ENCODE data around the gene OR6T1. TPM values are rescaled to one million over a fixed set of nuclear protein-coding genes. Genes with fewer than 3 reads are reported as not detected.

Gene OR6T1
- not detected in 5 replicates for total RNA-seq (2022; extraction: Qiagen RNA extraction)

GRCh38 chr11:123943738-123944137 lies at the start of gene OR6T1:
OR6T1 (minus strand) TSS chr11:123943838; CDS start chr11:123943838, 0 bp downstream.

GRCh38 chr11:123977731-123978347 lies 34.2 kb upstream of the OR6T1 start, which contains the start of gene OR10S1:
OR10S1 (minus strand) TSS chr11:123977781; CDS start chr11:123977664, 117 bp downstream.

GRCh38 chr11:123939317-123939716 lies 4.3 kb downstream of the OR6T1 start, which contains the start of gene OR4D5:
OR4D5 (plus strand) TSS chr11:123939617; CDS start chr11:123939617, 0 bp downstream.

GRCh38 chr11:123901867-123902266 lies 41.8 kb downstream of the OR6T1 start, which contains the start of gene OR8D4:
OR8D4 (plus strand) TSS chr11:123902167; CDS start chr11:123906432, 4,265 bp downstream.

Other genes starting within 250 kb of the OR6T1 start
- 7.0 to 9.9 TPM (median 8.4 TPM) in 5 replicates for gene ZNF202, start 202.2 kb downstream of the OR6T1 start, total RNA-seq (2022; extraction: Qiagen RNA extraction)
- not detected in 5 replicates for gene OR6X1, start 189.3 kb downstream of the OR6T1 start, total RNA-seq (2022; extraction: Qiagen RNA extraction)
- gene OR6M1, start 137.5 kb downstream of the OR6T1 start, total RNA-seq (2022; extraction: Qiagen RNA extraction) = not detected in 5 replicates
- not detected in 5 replicates for gene TMEM225, start 58.2 kb downstream of the OR6T1 start, total RNA-seq (2022; extraction: Qiagen RNA extraction)
- not detected in 5 replicates for gene OR8D4, start 41.7 kb downstream of the OR6T1 start, total RNA-seq (2022; extraction: Qiagen RNA extraction)
- gene OR4D5, start 4.2 kb downstream of the OR6T1 start, total RNA-seq (2022; extraction: Qiagen RNA extraction) = not detected in 5 replicates
- gene OR10S1, start 33.9 kb upstream of the OR6T1 start, total RNA-seq (2022; extraction: Qiagen RNA extraction) = not detected in 5 replicates
- gene OR10G6, start 51.3 kb upstream of the OR6T1 start, total RNA-seq (2022; extraction: Qiagen RNA extraction) = not detected in 5 replicates
- not detected in 5 replicates for gene OR10G4, start 69.2 kb upstream of the OR6T1 start, total RNA-seq (2022; extraction: Qiagen RNA extraction)
- gene OR10G9, start 79.2 kb upstream of the OR6T1 start, total RNA-seq (2022; extraction: Qiagen RNA extraction) = not detected in 5 replicates
- gene OR10G8, start 83.0 kb upstream of the OR6T1 start, total RNA-seq (2022; extraction: Qiagen RNA extraction) = not detected in 5 replicates
- gene OR10G7, start 97.5 kb upstream of the OR6T1 start, total RNA-seq (2022; extraction: Qiagen RNA extraction) = not detected in 5 replicates
- gene VWA5A, start 171.6 kb upstream of the OR6T1 start, total RNA-seq (2022; extraction: Qiagen RNA extraction) = 0.13 to 0.24 TPM (median 0.18 TPM) in 5 replicates
- gene OR10D3, start 239.5 kb upstream of the OR6T1 start, total RNA-seq (2022; extraction: Qiagen RNA extraction) = not detected in 5 replicates